Psoas muscle (tissue), 8 donors: ENCODE measurements around the gene COQ8B. TPM values are rescaled to one million over a fixed set of nuclear protein-coding genes. Genes with fewer than 3 reads are reported as not detected.

Experiments
- ATAC-seq, 4 donors: fragments of 200-7000 bp; cut with Tn5 transposase; one replicate each; pipeline ENCODE4 v1.9.1; 2020; ENCODE audit warnings: moderate library complexity in 3 of 4, mild to moderate bottlenecking in 2 of 4
- DNase-seq, 2 donors: peaks; one replicate each; pipeline ENCODE4 v3.0.0-alpha.2; 2020
- H3K27ac ChIP-seq: fragments of 200-600 bp; one replicate; pipeline ENCODE4 v1.8.0; 2022
- H3K27me3 ChIP-seq, 3 donors: fragments of 200-600 bp in 1 of 3; one replicate each; pipeline versions ENCODE4 v1.6.1 to v1.8.0; 2013 to 2022; ENCODE audit warnings: low read length in 2 of 3, mild to moderate bottlenecking in 2 of 3, moderate library complexity in 1 of 3; ENCODE audit not compliant: insufficient read depth in 3 of 3
- H3K36me3 ChIP-seq, 2 donors: fragments of 200-600 bp in 1 of 2; one replicate each; pipeline versions ENCODE4 v1.6.1 to v1.8.0; 2013 to 2022; ENCODE audit warnings: low read depth in 1 of 2, mild to moderate bottlenecking in 1 of 2, moderate library complexity in 1 of 2; ENCODE audit not compliant: insufficient read depth in 1 of 2
- H3K4me1 ChIP-seq: fragments of 200-600 bp; one replicate; pipeline ENCODE4 v1.8.0; 2022
- H3K4me3 ChIP-seq: fragments of 200-600 bp; one replicate; pipeline ENCODE4 v1.8.0; 2022; ENCODE audit warnings: mild to moderate bottlenecking
- H3K9me3 ChIP-seq: fragments of 200-600 bp; one replicate; pipeline ENCODE4 v1.8.0; 2022
- CTCF ChIP-seq: fragments of 200-600 bp; IDR thresholded peaks from one replicate; pipeline ENCODE4 v1.8.0; 2022; ENCODE audit warnings: antibody characterized with exemption
- WGBS, 3 donors: extraction: QIAGEN DNeasy Blood & Tissue Kit; methylation state at CpG; one replicate each; pipeline versions ENCODE4 v1.1.6 to v1.1.7; 2013; 5-methylcytosine and 5-hydroxymethylcytosine counted together
- intact Hi-C, 2 donors: fragments of 100-400 bp; cut with DNase I; formaldehyde crosslinking; loops; one replicate each; pipeline versions ENCODE4 v1.11.0 to v1.14.2; 2022
- polyA plus RNA-seq, 3 donors: library from polyadenylated mRNA; stranded (reverse); fragments of 200-250 nt; gene quantifications; one replicate each; pipeline ENCODE4 v1.2.3, GENCODE V29; 2013
- total RNA-seq, 4 donors: library from RNA; stranded (reverse); fragmentation: NEBNext Ultra II Directional in 2 of 4; extraction: Animal tissue kit (Norgen Biotek cat#: 25700) in 2 of 4; gene quantifications; one replicate each; pipeline versions ENCODE4 v1.2.1 to v1.2.4, GENCODE V29; 2021 to 2023
- donor health status: healthy with polysubstance abuse.
- donor health status: DM: no; HTN: no; CAD: no; lungs with moderate emphysema.
- donor health status: Bipolar disorder and iron deficiency.
- donor health status: healthy.
- donor health status: DM: yes; HTN: yes; CAD: no.
- donor health status: DM: no; HTN: no; CAD: no.
- donor health status: DM: no; HTN: no; CAD: no.
- donor health status: DM: yes; HTN: yes; CAD: no.

Gene COQ8B
- total and polyA plus RNA-seq, 7 donors = 6.8 to 43.1 (median 14.4) TPM

- no peak for DNase-seq
- Histone ChIP-seq H3K9me3 (no peaks in the 10 kb centered on the region), H3K4me3 (no peak overlapping the region), H3K36me3 (peaks cover 3 to 97% of the 10 kb centered on the region in 2 donors), H3K4me1 (no peaks in the 10 kb centered on the region), H3K27ac (no peak overlapping the region), H3K27me3 (no peaks in the 10 kb centered on the region)
- no peak for TF ChIP-seq CTCF
- peak in 1 of 4 donors; percentile 50 for ATAC-seq
- 70 to 89% (median 77%) methylated on average over 3 of the region's 3 CpGs for WGBS, 3 donors
- intact Hi-C loops = no loop called here
Measured at GRCh38 chr19:40674291-40674690, 42.4 kb downstream of the COQ8B start.

GRCh38 chr19:40673397-40673796 is 43.3 kb downstream of the COQ8B start:
- peaks cover 3 to 93% of the 10 kb centered on the region in 2 donors for H3K36me3 ChIP-seq
- intact Hi-C loops = no loop called here
- H3K4me1 ChIP-seq = no peaks in the 10 kb centered on the region
- no peaks in the 10 kb centered on the region for H3K27me3 ChIP-seq
- no peaks in the 10 kb centered on the region for H3K9me3 ChIP-seq
- DNase-seq (no peak), ATAC-seq (no peak)
- H3K27ac ChIP-seq = no peak overlapping the region
- H3K4me3 ChIP-seq = no peak overlapping the region
- no peak for TF ChIP-seq CTCF
- WGBS, 3 donors = 93 to 94% (median 93%) methylated on average over 11 of the region's 11 CpGs

- no peak overlapping the region for H3K4me3 ChIP-seq
- H3K27ac ChIP-seq = no peak overlapping the region
- no peak for DNase-seq
- H3K4me1 ChIP-seq = no peaks in the 10 kb centered on the region
- no peaks in the 10 kb centered on the region for H3K27me3 ChIP-seq
- intact Hi-C loops = no loop called here
- TF ChIP-seq CTCF = no peak
- 91 to 96% (median 93%) methylated on average over 7 of the region's 7 CpGs for WGBS, 3 donors
- peaks cover 3 to 92% of the 10 kb centered on the region in 2 donors for H3K36me3 ChIP-seq
- no peaks in the 10 kb centered on the region for H3K9me3 ChIP-seq
- no peak for ATAC-seq
Measured at GRCh38 chr19:40672573-40673299, 44.0 kb downstream of the COQ8B start.

- Histone ChIP-seq H3K9me3 (no peaks in the 10 kb centered on the region), H3K27ac (peak overlapping the region; percentile 60), H3K36me3 (peaks cover 3 to 92% of the 10 kb centered on the region in 2 donors), H3K27me3 (no peaks in the 10 kb centered on the region), H3K4me1 (no peaks in the 10 kb centered on the region), H3K4me3 (no peak overlapping the region)
- ATAC-seq = no peak
- DNase-seq = peak in 1 of 2 donors; percentile 13
- WGBS, 3 donors = 76 to 89% (median 85%) methylated on average over 2 of the region's 2 CpGs
- intact Hi-C loops = no loop called here
- no peak for TF ChIP-seq CTCF
Measured at GRCh38 chr19:40672038-40672437, 44.6 kb downstream of the COQ8B start.

GRCh38 chr19:40671404-40671803 is 45.3 kb downstream of the COQ8B start:
- peak in 1 of 2 donors; percentile 61 for DNase-seq

More at GRCh38 chr19:40671404-40671803, 45.3 kb downstream of the COQ8B start:
- H3K4me1 ChIP-seq = no peaks in the 10 kb centered on the region
- intact Hi-C loops = no loop called here
- WGBS, 3 donors = 29 to 50% (median 38%) methylated on average over 9 of the region's 9 CpGs
- H3K9me3 ChIP-seq = no peaks in the 10 kb centered on the region
- ATAC-seq = peak; percentile 76 to 83 (median 80)
- no peaks in the 10 kb centered on the region for H3K27me3 ChIP-seq
- no peak overlapping the region for H3K4me3 ChIP-seq
- peaks cover 3 to 88% of the 10 kb centered on the region in 2 donors for H3K36me3 ChIP-seq
- H3K27ac ChIP-seq = peak overlapping the region; percentile 60
- TF ChIP-seq CTCF = no peak
